Left lung (tissue), 10 donors: Measurements from ENCODE around the gene RASSF4. TPM values are rescaled to one million over a fixed set of nuclear protein-coding genes. Genes with fewer than 3 reads are reported as not detected.

Experiments
- ATAC-seq: fragments of 200-7000 bp; cut with Tn5 transposase; one replicate; pipeline ENCODE4 v1.9.1; 2020; ENCODE audit warnings: moderate library complexity
- DNase-seq, 4 donors: peaks; one replicate each; pipeline ENCODE4 v3.0.0-alpha.2; 2013 to 2020
- H3K27ac ChIP-seq, 2 donors: fragments of 200-600 bp; sonication (generic) in 1 of 2; one replicate each; pipeline versions ENCODE4 v1.5.0 to v1.8.0; 2020 to 2021
- H3K27me3 ChIP-seq, 2 donors: fragments of 200-600 bp; sonication (generic) in 1 of 2; one replicate each; pipeline versions ENCODE4 v1.5.0 to v1.8.0; 2020 to 2021
- H3K36me3 ChIP-seq, 2 donors: fragments of 200-600 bp; sonication (generic) in 1 of 2; one replicate each; pipeline versions ENCODE4 v1.5.0 to v1.8.0; 2020 to 2021
- H3K4me1 ChIP-seq, 2 donors: fragments of 200-600 bp; one replicate each; pipeline ENCODE4 v1.8.0; 2021
- H3K4me3 ChIP-seq, 2 donors: fragments of 200-600 bp; sonication (generic) in 1 of 2; one replicate each; pipeline versions ENCODE4 v1.5.0 to v1.8.0; 2020 to 2021; ENCODE audit warnings: mild to moderate bottlenecking in 1 of 2
- H3K9me3 ChIP-seq, 2 donors: fragments of 200-600 bp; sonication (generic) in 1 of 2; one replicate each; pipeline versions ENCODE4 v1.5.0 to v1.8.0; 2020 to 2021
- CTCF ChIP-seq, 2 donors: fragments of 200-600 bp; sonication (generic) in 1 of 2; IDR thresholded peaks; one replicate each; pipeline versions ENCODE4 v1.5.0 to v1.8.0; 2021; ENCODE audit warnings: antibody characterized with exemption in 2 of 2
- intact Hi-C, 2 donors: fragments of 100-400 bp; cut with DNase I; formaldehyde crosslinking; loops; one replicate each; pipeline versions ENCODE4 v1.11.2 to v1.14.2; 2022
- polyA plus RNA-seq, 6 donors: library from polyadenylated mRNA; unstranded; fragments of 120-200 nt; gene quantifications; one replicate each; pipeline ENCODE4 v1.2.1, GENCODE V29; 2013; ENCODE audit not compliant: insufficient read length in 6 of 6
- total RNA-seq, 2 donors: library from RNA; stranded (reverse); fragmentation: NEBNext Ultra II Directional; extraction: Animal tissue kit (Norgen Biotek cat#: 25700); gene quantifications; one replicate each; pipeline ENCODE4 v1.2.1, GENCODE V29; 2021
- donor health status: DM: no; HTN: yes; CAD: no.
- donor health status: DM: no; HTN: no; CAD: no.

Gene RASSF4
- total and polyA plus RNA-seq, 8 donors: 17.1 to 54.7 (median 20.7) TPM

- intact Hi-C loops: loop anchor here in 1 of 2 donors (5.0 kb wide), 1 partner anchor 46 kb away; no protein-coding TSS in a partner anchor
- Histone ChIP-seq H3K27me3 (no peaks in the 10 kb centered on the region), H3K27ac (peak overlapping the region; percentile 78 to 82), H3K4me3 (peak overlapping the region; percentile 26 to 49), H3K36me3 (peaks cover 0 to 31% of the 10 kb centered on the region in 2 donors), H3K9me3 (no peaks in the 10 kb centered on the region), H3K4me1 (peaks cover 41 to 96% of the 10 kb centered on the region in 2 donors)
- DNase-seq (no peak), ATAC-seq (no peak)
- no peak for TF ChIP-seq CTCF (IDR thresholded peaks at IDR 0.05)
Observed at GRCh38 chr10:44978213-44978569, 18.6 kb downstream of the RASSF4 start.

- peaks cover 41 to 93% of the 10 kb centered on the region in 2 donors for H3K4me1 ChIP-seq
- no peaks in the 10 kb centered on the region for H3K9me3 ChIP-seq
- intact Hi-C loops: loop anchor here in 1 of 2 donors (5.0 kb wide), 1 partner anchor 46 kb away; no protein-coding TSS in a partner anchor
- DNase-seq: peak; percentile 80 to 92 (median 90)
- peak; percentile 68 for ATAC-seq
- H3K27me3 ChIP-seq: no peaks in the 10 kb centered on the region
- H3K27ac ChIP-seq: peak within 1 kb of the TSS; percentile 78 to 82
- H3K36me3 ChIP-seq: peaks cover 0 to 37% of the 10 kb centered on the region in 2 donors
- no peak for TF ChIP-seq CTCF (IDR thresholded peaks at IDR 0.05)
- peak within 1 kb of the TSS; percentile 26 to 49 for H3K4me3 ChIP-seq
Observed at GRCh38 chr10:44978570-44979280, 19.1 kb downstream of the RASSF4 start, which contains the start of gene DEPP1. DEPP1 (minus strand) TSS chr10:44978809; CDS start chr10:44978030, 779 bp downstream.

GRCh38 chr10:44979281-44980191, 19.9 kb downstream of the RASSF4 start:
- Histone ChIP-seq H3K27me3 (no peaks in the 10 kb centered on the region), H3K36me3 (peaks cover 0 to 45% of the 10 kb centered on the region in 2 donors), H3K4me1 (peaks cover 34 to 93% of the 10 kb centered on the region in 2 donors), H3K9me3 (no peaks in the 10 kb centered on the region), H3K27ac (peak overlapping the region; percentile 78 to 82), H3K4me3 (no peak overlapping the region)
- intact Hi-C loops: loop anchor here in 1 of 2 donors (5.0 kb wide), 1 partner anchor 47 kb away; no protein-coding TSS in a partner anchor
- DNase-seq: no peak
- TF ChIP-seq CTCF (IDR thresholded peaks at IDR 0.05): no peak
- no peak for ATAC-seq

GRCh38 chr10:44980309-44981171, 20.9 kb downstream of the RASSF4 start:
- Histone ChIP-seq H3K27ac (peak overlapping the region; percentile 71 to 78), H3K4me3 (no peak overlapping the region), H3K36me3 (peaks cover 0 to 55% of the 10 kb centered on the region in 2 donors), H3K4me1 (peaks cover 41 to 94% of the 10 kb centered on the region in 2 donors), H3K9me3 (no peaks in the 10 kb centered on the region), H3K27me3 (no peaks in the 10 kb centered on the region)
- TF ChIP-seq CTCF (IDR thresholded peaks at IDR 0.05): no peak
- no peak for DNase-seq
- no peak for ATAC-seq
- intact Hi-C loops: no loop called here
